ENCODE measurements around the gene GJB1. TPM values are rescaled to one million over a fixed set of nuclear protein-coding genes. Genes with fewer than 3 reads are reported as not detected.
"Not testable (repeated sequence)": the region's sequence is repeated elsewhere in the genome, so short reads cannot be mapped to it uniquely, and the experiment has no call there.

Gene GJB1
- total and polyA plus RNA-seq, 2 of the 4 experiments (the other 2 are of a cell fraction) = not detected

DNA sequence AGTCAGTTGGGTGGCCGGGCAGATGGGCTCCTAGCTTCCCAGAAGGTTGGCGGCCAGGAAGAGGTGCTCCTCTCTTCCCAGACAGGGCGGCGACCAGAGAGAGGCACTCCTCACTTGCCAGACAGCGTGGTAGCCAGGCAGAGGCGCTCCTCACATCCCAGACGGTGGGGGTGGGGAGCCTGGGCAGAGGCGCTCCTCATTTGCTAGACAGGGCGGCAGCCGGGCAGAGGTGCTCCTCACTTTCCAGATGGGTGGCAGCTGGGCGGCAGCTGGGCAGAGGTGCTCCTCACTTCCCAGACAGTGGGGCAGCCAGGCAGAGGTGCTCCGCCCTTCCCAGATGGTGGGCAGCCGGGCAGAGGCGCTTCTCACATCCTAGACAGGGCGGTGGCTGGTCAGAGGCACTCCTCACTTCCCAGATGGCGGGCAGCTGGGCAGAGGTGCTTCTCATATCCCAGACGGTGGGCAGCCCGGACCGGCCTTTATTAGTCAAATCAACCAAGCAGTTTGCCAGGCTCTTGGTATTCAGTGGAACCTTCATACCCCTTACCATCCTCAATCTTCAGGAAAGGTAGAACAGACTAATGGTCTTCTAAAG is 46.9 kb downstream of the GJB1 start:
- ATAC-seq (ENCODE audit: low read depth) = no peak
- dilution Hi-C loops (cut with HindIII; ENCODE audit: low sequenced_read_pairs, unreplicated experiment) = no loop called here
- BruUV-seq (replicated peaks) = no TSS peak

GRCh38 chrX:71272313-71272712 is 49.3 kb downstream of the GJB1 start:
- H4K20me1 ChIP-seq (ENCODE audit: insufficient read depth, low read length); in situ Hi-C loops (cut with MboI; ENCODE audit: low sequenced_read_pairs): not testable (repeated sequence)
- WGBS, 2 experiments (ENCODE audit: extremely low coverage in 2 of 2, insufficient read length in 1 of 2) = no CpG with 5 or more reads among the region's 2 CpGs

More for the DNA sequence above, 46.9 kb downstream of the GJB1 start:
- no peak overlapping the region for H2BK120ac ChIP-seq (ENCODE audit: low read depth, low read length)
- no peaks in the 10 kb centered on the region; the same call in 1 of the 2 replicates for H3K9me3 ChIP-seq (ENCODE audit: control insufficient read depth, insufficient read depth, low read length)
- no peak overlapping the region for H2BK20ac ChIP-seq (ENCODE audit: low read depth, low read length)
- H4K91ac ChIP-seq (ENCODE audit: insufficient read depth, low read depth, low read length) = no peak overlapping the region
- H3K56ac ChIP-seq (ENCODE audit: extremely low read depth, insufficient read depth, low read length) = no peak overlapping the region
- no peak overlapping the region for H3K23ac ChIP-seq (ENCODE audit: low read depth, low read length)
- no peak overlapping the region for H2BK15ac ChIP-seq (ENCODE audit: low read depth, low read length)
- no peak overlapping the region for H2AK9ac ChIP-seq (replicated peaks; ENCODE audit: low read depth, low read length, poor library complexity)
- H3K9me1 ChIP-seq (ENCODE audit: insufficient read depth, low read length) = no peaks in the 10 kb centered on the region
- H3K79me1 ChIP-seq (ENCODE audit: low read depth in 1 of 2, low read length in 2 of 2) = no peaks in the 10 kb centered on the region
- no peak overlapping the region for H2BK5ac ChIP-seq (ENCODE audit: low read depth, low read length, poor library complexity, severe bottlenecking)
- POLR2A ChIA-PET (ENCODE audit: unreplicated experiment) = no interaction called here
- H3K4ac ChIP-seq (ENCODE audit: low read depth, low read length) = no peak overlapping the region
- no peak overlapping the region for H3K4me2 ChIP-seq (ENCODE audit: low read depth, low read length)
- WGBS, 2 experiments (ENCODE audit: extremely low coverage in 2 of 2, insufficient read length in 1 of 2) = 76% methylated on average over 10 of the region's 19 CpGs; no CpG with 5 or more reads in 1 of the 2 experiments
- no peak overlapping the region for H2AK5ac ChIP-seq (ENCODE audit: low read depth, low read length)
- no peaks in the 10 kb centered on the region for H3K36me3 ChIP-seq (ENCODE audit: control insufficient read depth, insufficient read depth, low read length)
- CTCF ChIA-PET = no interaction called here
- H3K4me1 ChIP-seq (ENCODE audit: control insufficient read depth, insufficient read depth, low read length) = no peaks in the 10 kb centered on the region
- H3K14ac ChIP-seq (replicated peaks; ENCODE audit: low read depth, low read length) = no peak overlapping the region
- no peak overlapping the region for H3K18ac ChIP-seq (ENCODE audit: low read depth, low read length)
- H3K9ac ChIP-seq (ENCODE audit: low read depth, low read length) = no peak overlapping the region
- no peak for DNase-seq
- no peaks in the 10 kb centered on the region for H3K27me3 ChIP-seq (ENCODE audit: control insufficient read depth, insufficient read depth, low read length)
- H4K8ac ChIP-seq (ENCODE audit: low read depth in 2 of 2, low read length in 2 of 2) = no peak overlapping the region
- in situ Hi-C loops (cut with MboI; ENCODE audit: low sequenced_read_pairs) (no loop called here), intact Hi-C loops (cut with micrococcal nuclease) (no loop called here)
- H4K20me1 ChIP-seq (ENCODE audit: insufficient read depth, low read length) = no peaks in the 10 kb centered on the region
- no peak overlapping the region for H4K5ac ChIP-seq (ENCODE audit: low read depth, low read length)
- no peak overlapping the region for H2AFZ ChIP-seq (replicated peaks; ENCODE audit: low read length, poor library complexity)
- H3K4me3 ChIP-seq (ENCODE audit: insufficient read depth, low read depth, low read length) = no peak overlapping the region
- H3K27ac ChIP-seq (ENCODE audit: insufficient read depth, low read length) = no peak overlapping the region
- TF ChIP-seq ELK1 (IDR thresholded peaks at IDR 0.05; ENCODE audit: borderline replicate concordance, low read depth, low read length) (no peak), POLR2A (IDR thresholded peaks at IDR 0.05; ENCODE audit: low read depth, low read length) (no peak), MAFK (IDR thresholded peaks at IDR 0.05; ENCODE audit: low read depth, low read length) (no peak), FOS (IDR thresholded peaks at IDR 0.05; ENCODE audit: low read depth, low read length) (no peak), BHLHE40 (IDR thresholded peaks at IDR 0.05; ENCODE audit: low read depth, low read length) (no peak), MXI1 (IDR thresholded peaks at IDR 0.05; ENCODE audit: borderline replicate concordance, low read depth, low read length) (no peak)

More at GRCh38 chrX:71272313-71272712, 49.3 kb downstream of the GJB1 start:
- H3K18ac ChIP-seq (ENCODE audit: low read depth, low read length); H3K9me3 ChIP-seq (ENCODE audit: control insufficient read depth, insufficient read depth, low read length); H4K8ac ChIP-seq (ENCODE audit: low read depth in 2 of 2, low read length in 2 of 2); H2AFZ ChIP-seq (replicated peaks; ENCODE audit: low read length, poor library complexity); H2AK5ac ChIP-seq (ENCODE audit: low read depth, low read length); H3K56ac ChIP-seq (ENCODE audit: extremely low read depth, insufficient read depth, low read length); H3K4me3 ChIP-seq (ENCODE audit: insufficient read depth, low read depth, low read length); H2BK20ac ChIP-seq (ENCODE audit: low read depth, low read length); H2BK120ac ChIP-seq (ENCODE audit: low read depth, low read length); DNase-seq; H3K9me1 ChIP-seq (ENCODE audit: insufficient read depth, low read length); H2BK5ac ChIP-seq (ENCODE audit: low read depth, low read length, poor library complexity, severe bottlenecking); dilution Hi-C loops (cut with HindIII; ENCODE audit: low sequenced_read_pairs, unreplicated experiment); H2BK15ac ChIP-seq (ENCODE audit: low read depth, low read length); H3K9ac ChIP-seq (ENCODE audit: low read depth, low read length); H2AK9ac ChIP-seq (replicated peaks; ENCODE audit: low read depth, low read length, poor library complexity); H3K4me2 ChIP-seq (ENCODE audit: low read depth, low read length); H3K4ac ChIP-seq (ENCODE audit: low read depth, low read length); H3K4me1 ChIP-seq (ENCODE audit: control insufficient read depth, insufficient read depth, low read length); intact Hi-C loops (cut with micrococcal nuclease); H4K5ac ChIP-seq (ENCODE audit: low read depth, low read length); H4K91ac ChIP-seq (ENCODE audit: insufficient read depth, low read depth, low read length); H3K27me3 ChIP-seq (ENCODE audit: control insufficient read depth, insufficient read depth, low read length); CTCF ChIA-PET; ATAC-seq (ENCODE audit: low read depth); H3K27ac ChIP-seq (ENCODE audit: insufficient read depth, low read length); POLR2A ChIA-PET (ENCODE audit: unreplicated experiment); H3K14ac ChIP-seq (replicated peaks; ENCODE audit: low read depth, low read length); H3K79me1 ChIP-seq (ENCODE audit: low read depth in 1 of 2, low read length in 2 of 2); H3K23ac ChIP-seq (ENCODE audit: low read depth, low read length); H3K36me3 ChIP-seq (ENCODE audit: control insufficient read depth, insufficient read depth, low read length); BruUV-seq (replicated peaks): not testable (repeated sequence)

All from IMR-90 (cell line).